Measurements from ENCODE around the gene KAZN.
"Not testable (repeated sequence)": the region's sequence is repeated elsewhere in the genome, so short reads cannot be mapped to it uniquely, and the experiment has no call there.

KAZN gene

DNA sequence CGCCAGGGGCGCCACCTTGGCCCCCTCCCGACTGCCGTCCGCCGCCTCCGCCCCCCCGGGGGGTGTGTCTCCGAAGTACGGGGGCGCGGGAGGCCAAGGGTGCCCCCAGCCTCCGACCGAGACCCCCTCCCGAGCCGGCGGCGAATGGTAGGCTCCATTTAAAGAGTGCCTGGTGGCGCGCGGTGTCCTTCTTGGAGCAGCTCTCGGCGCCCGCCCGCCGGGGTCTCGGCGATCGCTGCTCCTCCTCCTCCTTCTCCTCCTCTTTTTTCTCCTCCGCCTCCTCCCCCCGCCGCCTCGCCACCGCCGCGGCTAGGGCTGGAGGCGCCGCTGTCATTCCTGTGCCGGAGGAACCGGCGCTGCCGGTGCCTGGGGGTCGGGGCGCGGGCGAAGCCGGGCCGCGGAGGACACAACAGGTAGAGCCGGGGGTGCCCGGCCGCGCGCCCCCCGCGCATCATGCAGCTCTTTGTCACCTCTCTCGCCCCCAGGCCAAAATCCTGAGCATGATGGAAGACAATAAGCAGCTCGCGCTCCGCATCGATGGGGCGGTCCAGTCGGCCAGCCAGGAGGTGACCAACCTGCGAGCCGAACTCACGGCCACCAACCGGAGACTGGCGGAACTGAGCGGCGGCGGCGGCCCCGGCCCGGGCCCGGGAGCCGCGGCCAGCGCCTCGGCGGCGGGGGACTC lies at the start of gene KAZN:
Gene KAZN, plus strand, starts transcription at position 188 of the 685 bp plus-strand sequence.
- no peak for DNase-seq

DNA sequence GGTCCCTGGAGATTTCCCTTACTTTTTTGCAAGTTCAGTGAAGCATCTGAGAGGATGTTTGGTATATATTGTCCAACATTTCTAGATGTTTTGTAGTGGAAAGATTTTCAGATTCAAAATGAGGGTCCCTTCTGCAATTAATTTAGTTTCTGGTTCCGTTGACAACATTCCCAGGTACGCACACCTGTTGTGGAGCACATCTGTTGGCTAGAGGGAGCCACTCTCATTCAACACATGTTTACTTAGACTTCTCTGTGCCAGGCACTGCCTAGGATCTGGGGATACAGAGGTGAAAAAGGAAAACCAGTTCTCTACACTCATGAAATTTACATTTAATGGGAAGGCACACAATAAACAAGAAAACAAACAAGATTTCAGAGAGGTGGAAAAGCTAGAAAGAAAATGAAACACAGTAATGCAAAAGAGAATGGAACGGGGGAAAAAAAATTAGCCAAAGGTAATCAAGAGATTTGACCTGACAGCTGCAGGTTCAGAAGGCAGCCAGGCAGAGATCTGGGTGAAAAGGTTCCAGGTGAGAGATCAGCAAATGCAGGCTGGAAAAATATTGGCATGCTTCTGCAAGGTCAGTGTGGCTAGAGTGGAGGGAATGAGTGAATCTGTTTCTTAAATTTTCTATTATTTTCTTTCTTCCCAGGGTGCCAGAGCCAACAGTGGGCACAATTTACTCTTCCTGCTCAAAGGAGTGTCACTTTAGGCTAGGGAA lies 48.4 kb upstream of the KAZN start:
- no peak for DNase-seq

DNA sequence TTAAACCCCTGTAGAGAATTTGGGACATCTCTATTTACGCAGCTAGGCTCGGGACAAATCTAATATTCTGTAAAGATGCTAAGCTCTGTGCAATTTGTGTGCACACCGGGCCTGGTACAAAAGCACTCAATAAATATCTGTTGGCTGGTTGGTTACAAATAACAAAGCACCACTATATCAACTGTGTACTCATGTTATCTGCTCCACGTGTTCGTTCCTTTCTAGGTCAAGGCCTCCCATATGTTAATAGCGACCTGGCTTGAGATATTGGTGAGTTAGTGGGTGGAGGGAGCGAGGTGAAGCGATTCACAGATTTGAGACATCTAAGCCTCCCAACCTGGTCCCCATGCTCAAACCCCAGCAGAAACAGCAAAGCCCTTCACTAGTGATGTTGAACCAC lies 47.1 kb upstream of the KAZN start:
- DNase-seq = no peak

DNA sequence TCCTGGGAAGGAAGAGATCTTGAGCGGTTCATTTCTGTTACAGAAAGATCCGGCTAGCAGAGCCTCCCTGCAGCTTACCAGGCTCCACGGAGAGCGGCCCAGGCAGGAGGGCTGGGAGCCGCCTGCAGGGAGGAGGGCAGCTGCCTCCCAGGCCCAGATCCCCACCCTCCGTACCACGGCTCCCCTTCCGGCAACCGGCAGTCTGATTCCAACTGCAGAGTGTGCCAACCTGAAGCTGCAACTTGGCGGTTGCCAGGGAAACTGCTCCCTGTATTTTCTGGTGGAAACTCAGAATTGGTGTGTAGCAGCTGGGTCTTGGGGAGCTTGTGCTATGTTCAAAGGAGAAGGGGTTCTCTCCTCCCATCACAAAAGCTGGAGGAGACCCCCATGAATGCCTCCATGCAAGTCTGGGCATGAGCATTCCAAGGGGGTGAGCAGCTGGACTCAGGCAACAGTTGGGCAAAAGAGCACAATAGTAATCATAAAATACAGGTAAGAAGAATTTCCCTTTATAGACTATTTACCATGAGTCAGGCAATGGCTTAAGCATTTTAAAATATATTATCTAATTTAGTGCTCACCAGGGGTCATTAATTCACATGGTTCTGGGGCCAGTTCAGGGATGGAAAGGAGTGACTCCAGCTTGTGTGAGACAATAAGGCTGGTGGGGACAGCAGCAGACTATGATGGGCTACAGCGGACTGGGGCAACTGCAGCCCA lies 46.1 kb upstream of the KAZN start:
- no peak for DNase-seq

DNA sequence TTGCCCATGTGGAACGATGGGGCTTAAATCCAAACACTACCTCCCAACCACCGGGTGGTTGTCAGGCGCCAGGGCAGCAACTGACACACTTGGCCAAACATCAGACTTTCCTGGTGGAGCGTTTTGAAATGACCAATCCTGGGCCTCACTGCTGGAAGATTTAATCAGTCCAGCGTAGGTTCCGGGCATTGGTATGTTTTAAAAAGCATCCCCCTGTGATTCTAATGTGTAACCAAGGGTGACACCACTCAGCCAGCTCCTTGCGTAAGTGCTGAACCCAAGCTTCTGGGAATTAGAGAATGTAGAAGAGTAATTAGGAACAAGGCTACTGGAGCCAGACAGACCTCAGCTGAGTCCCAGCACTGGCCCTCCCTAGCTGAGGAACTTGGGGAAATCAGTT lies 44.8 kb upstream of the KAZN start:
- no peak for DNase-seq

DNA sequence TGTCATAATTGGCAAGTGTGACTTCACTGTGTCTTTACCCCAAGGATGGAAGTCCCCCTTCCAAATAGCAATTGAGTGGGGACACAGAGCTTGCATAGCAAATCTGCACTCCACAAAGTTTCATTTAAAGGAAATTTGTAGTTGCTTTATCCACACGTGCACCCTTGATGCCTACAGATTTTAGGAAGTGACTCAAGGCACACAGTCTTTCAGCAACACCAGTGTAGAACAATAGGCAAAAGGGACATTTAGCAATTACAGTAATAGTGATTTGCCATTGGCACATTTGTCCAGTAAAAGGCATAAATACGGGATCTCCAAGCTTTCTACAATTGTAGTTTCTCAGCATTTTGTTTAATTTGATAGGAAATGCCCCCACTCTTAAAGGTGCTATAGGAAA lies 43.4 kb upstream of the KAZN start:
- DNase-seq = no peak

DNA sequence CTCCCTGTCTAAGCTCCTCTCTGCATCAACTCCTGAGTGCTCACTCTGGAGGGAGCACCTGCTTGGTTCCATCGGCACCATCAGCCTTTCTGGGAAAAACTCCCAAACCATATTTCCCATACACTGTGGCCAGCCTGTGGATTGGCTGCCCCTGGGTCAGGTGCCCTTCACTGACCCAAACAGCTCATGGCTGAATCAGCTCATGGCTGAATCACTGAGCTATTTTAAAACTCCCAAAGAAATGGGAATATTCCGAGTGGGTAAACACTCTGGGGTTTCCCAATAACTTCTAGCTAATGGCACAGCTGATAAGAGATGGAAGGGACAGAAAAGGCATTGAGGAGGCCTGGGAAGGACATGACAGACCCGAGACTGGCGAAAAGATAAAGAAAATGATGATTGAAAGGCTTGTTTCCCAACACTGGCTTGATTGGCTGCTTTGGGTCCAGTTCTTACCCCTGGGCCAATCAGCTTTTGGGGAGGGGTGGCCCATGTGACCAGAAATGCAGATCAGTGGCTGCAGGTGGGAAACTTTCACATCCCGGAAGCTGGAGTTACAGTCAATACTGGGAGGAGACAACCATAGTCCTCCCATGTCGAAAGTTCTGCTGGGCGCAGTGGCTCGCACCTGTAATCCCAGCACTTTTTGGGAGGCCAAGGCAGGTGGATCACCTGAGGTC lies 37.3 kb upstream of the KAZN start:
- DNase-seq = no peak

DNA sequence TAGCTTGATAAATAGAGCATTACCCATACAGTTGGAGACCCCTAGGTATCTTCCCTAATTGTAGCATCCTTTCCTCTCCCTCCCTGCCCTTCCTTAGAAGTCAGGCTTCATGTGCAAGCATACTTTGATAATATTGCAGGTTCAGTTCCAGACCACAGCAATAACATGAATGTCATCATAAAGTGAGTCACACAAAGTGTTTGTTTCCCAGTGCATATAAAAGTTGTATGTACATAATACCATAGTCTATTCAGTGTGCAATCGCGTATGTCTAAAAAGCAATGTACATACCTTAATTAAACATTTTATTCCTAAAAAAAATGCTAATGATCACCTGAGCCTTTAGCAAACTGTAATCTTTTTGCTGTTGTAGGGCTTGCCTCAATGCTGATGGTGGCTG lies 33.4 kb upstream of the KAZN start:
- DNase-seq = no peak

DNA sequence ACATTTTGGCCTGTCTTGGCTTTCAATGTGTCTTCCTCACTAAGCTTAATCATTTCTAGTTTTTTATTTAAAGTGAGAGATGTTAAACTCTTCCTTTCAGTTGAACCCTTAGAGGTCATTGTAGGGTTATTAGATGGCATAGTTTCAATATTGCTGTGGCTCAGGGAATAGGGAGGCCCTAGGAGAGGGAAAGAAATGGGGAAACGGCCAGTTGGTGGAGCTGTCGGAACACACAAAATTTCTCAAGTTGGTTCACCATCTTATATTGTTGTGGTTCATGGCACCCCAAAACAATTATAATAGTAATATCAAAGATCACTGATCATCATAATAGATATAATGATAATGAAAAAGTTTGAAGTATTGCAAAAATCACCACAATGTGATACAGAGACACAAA lies 31.4 kb upstream of the KAZN start:
- no peak for DNase-seq

DNA sequence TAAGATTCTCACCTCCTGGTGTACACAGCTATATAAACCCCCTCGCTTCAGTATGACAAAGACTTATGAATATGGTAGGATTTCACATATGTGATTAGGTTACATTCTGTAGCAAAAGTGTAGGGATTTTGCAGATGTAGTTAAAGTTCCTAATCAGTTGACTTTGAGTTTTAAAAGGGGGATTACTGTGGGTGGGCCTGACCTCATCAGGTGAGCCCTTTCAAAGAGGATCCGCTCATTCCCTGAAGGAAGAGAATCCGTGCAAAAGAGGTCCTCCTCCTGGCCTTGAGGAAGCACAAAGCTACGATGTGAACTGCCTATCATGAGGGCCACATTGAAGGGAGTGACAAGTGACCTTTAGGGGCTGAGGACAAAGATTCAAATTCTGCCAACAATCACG lies 30.6 kb upstream of the KAZN start:
- no peak for DNase-seq

DNA sequence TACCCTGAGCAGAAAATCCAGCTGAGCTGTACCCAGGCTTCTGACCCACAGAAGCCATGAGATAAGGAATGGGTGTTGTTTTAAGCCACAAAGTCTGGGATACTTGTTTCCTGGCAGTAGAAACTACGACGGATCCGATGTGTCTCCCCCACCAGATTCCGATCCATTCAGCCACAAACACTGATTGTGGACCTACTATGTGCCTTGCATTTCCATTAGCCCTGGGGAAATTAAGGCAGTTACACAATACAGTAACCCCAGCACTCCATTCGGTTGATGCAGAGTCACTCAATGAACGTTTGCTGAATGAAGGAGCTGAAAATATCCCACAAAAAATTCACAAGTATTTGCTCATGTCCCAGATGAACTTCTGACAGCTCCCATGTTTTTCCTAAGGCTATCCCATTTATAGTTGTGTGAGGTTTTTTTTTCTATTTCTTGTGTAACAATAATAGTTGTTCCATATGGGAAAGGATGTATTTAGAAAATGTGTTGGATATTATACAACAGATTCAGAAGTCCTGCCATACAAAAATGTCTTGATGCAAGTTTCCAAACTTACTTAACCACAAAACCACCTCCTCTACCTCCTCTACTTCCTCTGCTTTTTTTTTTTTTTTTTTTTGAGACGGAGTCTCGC lies 29.6 kb upstream of the KAZN start:
- no peak for DNase-seq

DNA sequence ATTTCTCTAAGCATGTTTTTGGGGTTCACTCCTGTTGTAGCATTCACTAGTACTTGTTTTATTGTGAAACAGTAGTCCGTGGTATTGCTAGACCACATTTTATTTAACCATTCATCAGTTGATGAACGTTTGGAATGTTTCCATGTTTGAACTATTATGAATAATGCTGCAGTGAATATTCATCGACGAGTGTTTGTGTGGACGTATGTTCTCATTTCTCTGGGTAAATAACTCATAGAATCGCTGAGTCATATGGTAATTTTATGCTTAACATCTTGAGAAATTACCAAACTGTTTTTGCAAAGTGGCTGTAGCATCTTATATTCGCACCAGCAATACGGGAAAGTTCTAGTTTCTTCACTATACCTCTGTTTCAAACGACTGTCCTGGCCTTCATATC lies 28.0 kb upstream of the KAZN start:
- DNase-seq = no peak

DNA sequence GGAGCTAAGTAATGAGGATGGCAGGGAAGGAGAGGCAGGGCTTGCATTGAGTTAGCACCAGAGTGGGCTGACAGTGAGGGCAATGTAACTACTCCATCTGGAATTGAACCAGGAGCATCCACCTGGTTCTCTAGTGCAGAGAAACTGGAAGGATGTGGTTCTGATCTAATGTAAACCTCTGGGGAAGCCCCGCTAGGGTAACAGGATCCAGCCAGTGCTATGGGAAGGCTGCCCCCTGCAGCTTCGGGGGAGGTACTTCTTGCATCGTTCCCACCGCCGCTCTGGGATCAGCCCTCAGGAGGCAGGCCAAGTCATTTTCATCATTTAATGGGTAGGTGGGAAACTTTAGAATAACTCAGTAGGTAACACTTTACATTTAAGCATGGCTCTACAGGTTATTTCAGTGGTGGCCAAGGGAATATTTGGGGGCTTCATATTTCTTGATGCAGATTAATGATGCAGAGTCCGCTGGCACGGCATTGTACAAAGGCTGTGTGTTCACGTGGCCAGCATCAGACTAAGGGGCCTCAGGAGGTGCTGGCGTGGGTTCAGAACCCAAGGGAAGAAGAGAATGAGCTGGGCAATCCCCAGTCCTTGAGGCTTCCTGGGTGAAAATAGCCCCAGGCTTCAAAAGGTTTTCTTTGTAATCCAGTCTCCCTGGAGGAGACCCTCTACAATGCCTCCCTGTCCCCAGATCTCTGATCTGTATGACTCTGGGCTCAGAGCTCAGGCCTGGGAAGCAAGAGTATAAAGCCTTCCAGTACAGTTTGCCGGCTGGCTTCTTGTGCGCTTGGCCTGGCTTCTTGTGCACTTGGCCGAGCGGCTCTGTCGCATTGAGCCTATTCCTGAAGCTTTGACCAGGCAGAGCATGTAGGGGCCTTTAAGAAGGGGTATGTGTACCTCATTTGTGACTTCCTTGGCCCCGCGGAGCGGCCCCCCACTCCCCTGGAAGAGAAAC lies 26.4 kb upstream of the KAZN start:
- DNase-seq = no peak

DNA sequence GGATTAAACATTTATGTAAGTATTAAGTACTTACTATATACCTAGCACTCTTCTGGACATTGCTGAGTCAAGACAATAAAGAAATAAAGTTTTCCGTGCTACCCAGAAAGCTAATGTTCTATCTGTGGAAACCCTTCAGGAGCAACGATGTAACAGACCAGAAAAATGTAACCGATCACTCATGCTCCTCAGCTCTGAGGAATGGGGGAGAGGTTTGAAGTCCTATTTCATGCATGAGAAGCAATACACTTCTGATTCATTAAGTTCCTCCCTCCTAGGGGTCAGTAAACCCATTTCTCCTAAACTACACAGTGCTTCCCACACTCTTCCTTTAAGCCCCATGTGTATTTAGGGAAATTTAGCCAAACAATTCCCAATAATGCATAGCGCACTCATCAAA lies 25.6 kb upstream of the KAZN start:
- no peak for DNase-seq

DNA sequence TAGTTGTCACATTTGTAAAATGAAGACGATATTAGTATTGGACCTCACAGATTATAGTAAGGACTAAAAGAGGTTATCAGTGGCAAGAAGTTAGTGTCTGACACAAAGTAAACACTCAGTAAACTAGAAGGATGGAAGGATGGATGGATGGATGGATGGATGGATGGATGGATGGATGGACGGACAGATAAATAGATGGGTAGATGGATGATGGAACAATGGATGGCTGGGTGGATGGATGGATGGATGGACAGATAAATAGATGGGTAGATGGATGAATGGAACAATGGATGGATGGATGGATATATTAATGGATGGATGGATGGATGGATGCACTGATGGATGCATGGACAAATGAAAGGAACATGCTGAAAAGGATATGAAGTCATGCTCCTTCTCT lies 22.3 kb upstream of the KAZN start:
- DNase-seq = no peak

DNA sequence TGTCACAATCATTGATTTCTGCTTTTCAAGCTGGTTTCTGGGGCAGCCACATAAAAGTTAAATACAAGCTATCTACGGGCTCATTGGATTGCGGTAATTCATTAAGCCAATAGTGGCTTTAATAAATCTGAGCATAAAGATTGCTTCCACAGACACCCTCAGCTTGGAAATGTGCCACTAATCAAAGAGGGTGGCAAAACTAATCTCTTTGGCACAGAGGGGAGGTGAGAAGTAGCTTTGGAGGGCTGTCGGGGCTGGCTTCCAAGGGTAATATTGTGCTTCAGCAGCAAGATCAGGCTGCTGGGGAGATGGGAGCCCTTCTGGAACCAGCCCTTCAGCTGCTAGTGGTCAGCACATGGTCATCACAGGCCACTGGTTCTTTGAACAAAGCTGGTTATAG lies 21.2 kb upstream of the KAZN start:
- no peak for DNase-seq

DNA sequence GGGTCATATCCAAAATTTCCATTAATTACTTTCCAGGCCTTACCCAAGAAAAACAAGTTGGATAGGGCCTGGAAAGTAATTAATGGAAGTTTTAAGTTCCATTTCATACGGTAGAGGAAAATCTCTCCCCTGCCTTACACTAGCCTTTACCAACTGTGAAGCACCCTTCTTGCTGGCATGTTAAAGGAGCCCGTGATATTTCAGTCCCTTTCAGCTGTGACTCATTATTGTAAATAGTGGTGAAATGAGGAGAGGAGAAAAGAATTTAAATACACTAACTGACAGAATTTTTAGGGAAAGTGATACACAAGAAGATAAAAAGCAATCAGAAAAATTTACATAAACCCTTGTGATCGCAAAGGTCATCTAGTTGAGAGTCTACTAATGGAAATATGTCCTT lies 20.3 kb upstream of the KAZN start:
- DNase-seq = no peak

DNA sequence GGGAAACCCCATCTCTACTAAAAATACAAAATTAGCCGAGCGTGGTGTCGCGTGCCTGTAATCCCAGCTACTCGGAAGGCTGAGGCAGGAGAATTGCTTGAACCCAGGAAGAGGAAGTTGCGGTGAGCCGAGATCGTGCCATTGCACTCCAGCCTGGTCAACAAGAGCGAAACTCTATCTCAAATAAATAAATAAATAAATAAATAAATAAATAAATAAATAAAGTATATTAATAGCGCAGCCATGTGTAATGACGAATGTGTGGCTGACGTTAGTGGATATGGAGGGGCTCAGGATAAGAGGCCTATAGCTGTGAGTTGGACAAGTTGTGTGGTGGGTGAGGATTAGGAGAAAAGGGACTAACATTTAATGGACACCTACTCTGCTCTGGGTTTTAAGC lies 18.2 kb upstream of the KAZN start:
- not testable (repeated sequence) for DNase-seq

DNA sequence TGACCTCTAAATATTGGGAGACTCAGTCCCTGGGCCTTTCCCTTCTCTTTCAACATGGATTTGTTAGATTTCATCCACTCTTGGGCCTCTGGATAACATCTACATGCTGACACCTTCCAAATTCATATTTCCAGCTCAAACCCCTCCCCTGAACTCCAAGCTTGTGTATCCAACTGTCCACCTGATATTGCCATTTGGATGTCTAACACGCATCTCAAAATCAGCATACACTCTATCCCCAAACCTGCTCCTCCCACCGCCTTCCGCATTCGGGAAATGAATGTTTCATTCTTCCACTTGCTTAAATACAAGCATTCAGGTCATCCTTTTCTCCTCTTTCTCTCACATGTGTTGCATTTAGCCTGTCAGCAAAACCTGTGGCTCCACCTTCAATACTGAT lies 17.5 kb upstream of the KAZN start:
- no peak for DNase-seq

DNA sequence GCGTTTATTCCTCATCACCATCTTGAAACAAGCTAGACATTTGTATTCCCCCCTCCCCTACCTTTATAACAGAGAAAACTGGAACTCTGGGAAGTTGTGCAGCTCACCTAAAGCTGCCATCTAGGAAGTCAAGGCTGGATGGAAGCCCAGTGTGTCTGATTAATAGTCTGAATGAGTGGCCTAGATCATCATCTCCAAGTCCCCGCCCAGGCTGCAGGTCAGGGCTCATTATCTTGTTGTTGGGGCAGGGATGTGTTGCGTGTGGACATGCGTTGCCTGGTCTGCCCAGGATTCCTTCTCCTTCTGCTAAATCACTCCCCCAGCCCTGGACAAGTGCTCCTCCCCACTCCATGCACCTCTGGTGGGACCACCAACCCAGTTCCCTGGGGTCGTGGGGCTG lies 14.7 kb upstream of the KAZN start:
- DNase-seq = no peak

DNA sequence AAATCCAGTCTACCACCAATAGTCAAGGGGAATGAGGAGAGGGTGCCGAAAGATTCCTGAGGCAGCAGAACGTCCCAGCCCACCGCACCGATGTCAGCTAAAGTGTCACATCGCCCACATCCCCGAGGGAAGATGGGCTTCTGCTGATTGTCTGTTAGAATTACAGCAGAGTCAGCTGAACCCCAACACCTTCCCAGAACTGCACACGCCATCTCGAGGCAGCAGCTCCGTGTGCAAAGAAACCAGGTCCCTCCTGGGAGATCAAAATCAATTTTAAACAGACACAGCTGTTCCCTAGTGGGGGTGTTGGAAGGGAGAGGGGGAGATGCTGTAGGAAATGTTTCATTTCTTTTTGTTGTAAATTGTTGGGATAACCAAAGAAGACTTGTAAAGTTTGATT lies 12.8 kb upstream of the KAZN start:
- DNase-seq = no peak
